ENCODE measurements around the gene TMEM217. TPM values are rescaled to one million over a fixed set of nuclear protein-coding genes. Genes with fewer than 3 reads are reported as not detected.
"Not testable (repeated sequence)": the region's sequence is repeated elsewhere in the genome, so short reads cannot be mapped to it uniquely, and the experiment has no call there.

Gene TMEM217
- total and polyA plus RNA-seq, 3 donors from 2014 or later: 13.3 to 46.5 (median 16.2) TPM

- no peak for DNase-seq
- intact Hi-C loops (cut with DNase I; ENCODE audit: low total_unique reads): no loop called here
- no peaks in the 10 kb centered on the region for H3K4me1 ChIP-seq
- WGBS, 2 donors: 80 to 89% methylated on average over 3 of the region's 3 CpGs
- H3K36me3 ChIP-seq (ENCODE audit: low read depth, missing control alignments): no peaks in the 10 kb centered on the region
- no peaks in the 10 kb centered on the region for H3K9me3 ChIP-seq
- TF ChIP-seq POLR2A (IDR thresholded peaks at IDR 0.05) (no peak), CTCF (IDR thresholded peaks at IDR 0.05) (no peak)
- H3K4me3 ChIP-seq: no peak overlapping the region
- no peaks in the 10 kb centered on the region for H3K27me3 ChIP-seq
- H3K27ac ChIP-seq: no peak overlapping the region
Observed at GRCh38 chr6:37192666-37193065, 65.3 kb downstream of the TMEM217 start.

GRCh38 chr6:37190159-37190535, 67.8 kb downstream of the TMEM217 start:
- DNase-seq: no peak
- 86 to 89% methylated on average over 1 of the region's 1 CpG for WGBS, 2 donors
- intact Hi-C loops (cut with DNase I; ENCODE audit: low total_unique reads): no loop called here
- Histone ChIP-seq H3K27ac (no peak overlapping the region), H3K27me3 (no peaks in the 10 kb centered on the region), H3K36me3 (ENCODE audit: low read depth, missing control alignments) (no peaks in the 10 kb centered on the region), H3K9me3 (no peaks in the 10 kb centered on the region), H3K4me3 (no peak overlapping the region), H3K4me1 (no peaks in the 10 kb centered on the region)
- TF ChIP-seq CTCF (IDR thresholded peaks at IDR 0.05): no peak
- no peak for TF ChIP-seq POLR2A (IDR thresholded peaks at IDR 0.05)

GRCh38 chr6:37188962-37189510, 68.9 kb downstream of the TMEM217 start:
- 81 to 83% methylated on average over 2 of the region's 2 CpGs for WGBS, 2 donors
- Histone ChIP-seq H3K27ac (no peak overlapping the region), H3K27me3 (no peaks in the 10 kb centered on the region), H3K9me3 (no peaks in the 10 kb centered on the region), H3K36me3 (ENCODE audit: low read depth, missing control alignments) (no peaks in the 10 kb centered on the region), H3K4me3 (no peak overlapping the region), H3K4me1 (no peaks in the 10 kb centered on the region)
- TF ChIP-seq POLR2A (IDR thresholded peaks at IDR 0.05) (no peak), CTCF (IDR thresholded peaks at IDR 0.05) (no peak)
- DNase-seq: no peak
- intact Hi-C loops (cut with DNase I; ENCODE audit: low total_unique reads): no loop called here

GRCh38 chr6:37187321-37188022, 70.5 kb downstream of the TMEM217 start:
- intact Hi-C loops (cut with DNase I; ENCODE audit: low total_unique reads): no loop called here
- Histone ChIP-seq H3K36me3 (ENCODE audit: low read depth, missing control alignments) (no peaks in the 10 kb centered on the region), H3K27me3 (no peaks in the 10 kb centered on the region), H3K27ac (no peak overlapping the region), H3K9me3 (no peaks in the 10 kb centered on the region), H3K4me1 (no peaks in the 10 kb centered on the region), H3K4me3 (no peak overlapping the region)
- TF ChIP-seq CTCF (IDR thresholded peaks at IDR 0.05) (no peak), POLR2A (IDR thresholded peaks at IDR 0.05) (no peak)
- DNase-seq: no peak
- 81% methylated on average over 5 to 7 of the region's 7 CpGs for WGBS, 2 donors

- 78 to 81% methylated on average over 6 of the region's 6 CpGs for WGBS, 2 donors
- H3K4me3 ChIP-seq; H3K27me3 ChIP-seq; intact Hi-C loops (cut with DNase I; ENCODE audit: low total_unique reads); H3K4me1 ChIP-seq; H3K27ac ChIP-seq; H3K9me3 ChIP-seq; DNase-seq; H3K36me3 ChIP-seq (ENCODE audit: low read depth, missing control alignments): not testable (repeated sequence)
Observed at GRCh38 chr6:37185949-37186720, 71.8 kb downstream of the TMEM217 start.

Data from testis (tissue), 3 donors.